ENCODE measurements around the gene C1orf174.
"Not testable (repeated sequence)": the region's sequence is repeated elsewhere in the genome, so short reads cannot be mapped to it uniquely, and the experiment has no call there.

C1orf174 gene

GRCh38 chr1:3928586-3928985, 28.5 kb upstream of the C1orf174 start:
- H3K4me3 ChIP-seq (ENCODE audit: low read length): no peak overlapping the region
- no peak for DNase-seq (ENCODE audit: low read depth, low spot score)

- DNase-seq (ENCODE audit: low read depth, low spot score): no peak
- no peak overlapping the region for H3K4me3 ChIP-seq (ENCODE audit: low read length)
Measured at GRCh38 chr1:3926956-3927355, 26.9 kb upstream of the C1orf174 start.

- DNase-seq (ENCODE audit: low read depth, low spot score): no peak
- no peak overlapping the region for H3K4me3 ChIP-seq (ENCODE audit: low read length)
Measured at GRCh38 chr1:3925762-3926161, 25.7 kb upstream of the C1orf174 start.

GRCh38 chr1:3925256-3925655, 25.2 kb upstream of the C1orf174 start:
- no peak for DNase-seq (ENCODE audit: low read depth, low spot score)
- no peak overlapping the region for H3K4me3 ChIP-seq (ENCODE audit: low read length)

- DNase-seq (ENCODE audit: low read depth, low spot score): no peak
- no peak overlapping the region for H3K4me3 ChIP-seq (ENCODE audit: low read length)
Measured at GRCh38 chr1:3924825-3925220, 24.8 kb upstream of the C1orf174 start.

GRCh38 chr1:3924186-3924824, 24.2 kb upstream of the C1orf174 start:
- no peak overlapping the region for H3K4me3 ChIP-seq (ENCODE audit: low read length)
- no peak for DNase-seq (ENCODE audit: low read depth, low spot score)

- no peak for DNase-seq (ENCODE audit: low read depth, low spot score)
- H3K4me3 ChIP-seq (ENCODE audit: low read length): no peak overlapping the region
Measured at GRCh38 chr1:3923378-3924185, 23.5 kb upstream of the C1orf174 start.

- no peak overlapping the region for H3K4me3 ChIP-seq (ENCODE audit: low read length)
Measured at GRCh38 chr1:3922851-3923250, 22.8 kb upstream of the C1orf174 start.

GRCh38 chr1:3922201-3922725, 22.2 kb upstream of the C1orf174 start:
- no peak for DNase-seq (ENCODE audit: low read depth, low spot score)
- H3K4me3 ChIP-seq (ENCODE audit: low read length): no peak overlapping the region

More at GRCh38 chr1:3922851-3923250, 22.8 kb upstream of the C1orf174 start:
- no peak for DNase-seq (ENCODE audit: low read depth, low spot score)

- no peak for DNase-seq (ENCODE audit: low read depth, low spot score)
- no peak overlapping the region for H3K4me3 ChIP-seq (ENCODE audit: low read length)
Measured at GRCh38 chr1:3921765-3922164, 21.7 kb upstream of the C1orf174 start.

- H3K4me3 ChIP-seq (ENCODE audit: low read length): no peak overlapping the region
- no peak for DNase-seq (ENCODE audit: low read depth, low spot score)
Measured at GRCh38 chr1:3919706-3920105, 19.6 kb upstream of the C1orf174 start.

- no peak for DNase-seq (ENCODE audit: low read depth, low spot score)
- H3K4me3 ChIP-seq (ENCODE audit: low read length): no peak overlapping the region
Measured at GRCh38 chr1:3918966-3919611, 19.0 kb upstream of the C1orf174 start.

- not testable (repeated sequence) for H3K4me3 ChIP-seq (ENCODE audit: low read length); DNase-seq (ENCODE audit: low read depth, low spot score)
Measured at GRCh38 chr1:3918359-3918758, 18.3 kb upstream of the C1orf174 start.

GRCh38 chr1:3917761-3918160, 17.7 kb upstream of the C1orf174 start:
- DNase-seq (ENCODE audit: low read depth, low spot score): no peak
- H3K4me3 ChIP-seq (ENCODE audit: low read length): no peak overlapping the region

- no peak for DNase-seq (ENCODE audit: low read depth, low spot score)
- no peak overlapping the region for H3K4me3 ChIP-seq (ENCODE audit: low read length)
Measured at GRCh38 chr1:3915551-3916121, 15.6 kb upstream of the C1orf174 start.

- no peak for DNase-seq (ENCODE audit: low read depth, low spot score)
Measured at GRCh38 chr1:3914911-3915310, 14.8 kb upstream of the C1orf174 start.

GRCh38 chr1:3914331-3914851, 14.3 kb upstream of the C1orf174 start:
- DNase-seq (ENCODE audit: low read depth, low spot score): no peak
- H3K4me3 ChIP-seq (ENCODE audit: low read length): no peak overlapping the region

More at GRCh38 chr1:3914911-3915310, 14.8 kb upstream of the C1orf174 start:
- no peak overlapping the region for H3K4me3 ChIP-seq (ENCODE audit: low read length)

GRCh38 chr1:3912809-3913685, 13.0 kb upstream of the C1orf174 start:
- no peak overlapping the region for H3K4me3 ChIP-seq (ENCODE audit: low read length)
- DNase-seq (ENCODE audit: low read depth, low spot score): no peak

All from Jurkat, Clone E6-1 (cell line).